Esophagus muscularis mucosa (tissue), 3 donors: Measurements from ENCODE around the gene ZYX.

ENCODE experiments used
- CTCF ChIP-seq, 3 experiments: fragments of 200-600 bp in 2 of 3; fragments of 450-650 bp in 1 of 3; sonication (generic) in 2 of 3; IDR thresholded peaks; one replicate each; pipeline ENCODE4 v1.5.1; 2017 to 2019; ENCODE audit warnings: antibody characterized with exemption in 3 of 3, mild to moderate bottlenecking in 2 of 3, moderate library complexity in 1 of 3
- POLR2A ChIP-seq: fragments of 450-650 bp; IDR thresholded peaks from one replicate; pipeline ENCODE4 v1.6.1; 2017; ENCODE audit warnings: antibody characterized with exemption, moderate library complexity, mild to moderate bottlenecking, low read depth
- POLR2AphosphoS5 ChIP-seq, 2 donors: sonication (generic); formaldehyde crosslinking; IDR thresholded peaks; one replicate each; pipeline ENCODE4 v1.6.1; 2017; ENCODE audit warnings: antibody characterized with exemption in 2 of 2

- no peak for TF ChIP-seq CTCF (IDR thresholded peaks at IDR 0.05)
- no peak for TF ChIP-seq POLR2A
- no peak for TF ChIP-seq POLR2AphosphoS5 (IDR thresholded peaks at IDR 0.05)
Observed at GRCh38 chr7:143358626-143359025, 22.5 kb upstream of the ZYX start.
